Spleen (tissue), 7 donors: Measurements from ENCODE around the gene EFNB2.

Experiments
- POLR2A ChIP-seq, 3 donors: fragments of 450-650 bp; IDR thresholded peaks; one replicate each; pipeline ENCODE4 v1.5.1; 2017; ENCODE audit warnings: antibody characterized with exemption in 3 of 3, mild to moderate bottlenecking in 1 of 3
- TF ChIP-seq, protein P1 (sequence below), 11 experiments: fragments of 200-600 bp in 7 of 11; fragments of 450-650 bp in 4 of 11; sonication (generic) in 4 of 11; IDR thresholded peaks in 8 of 11; conservative IDR thresholded peaks in 3 of 11; 1 replicate in 7 of 11; 2 replicates in 4 of 11; pipeline versions ENCODE4 v1.4.0 to v1.8.0; 2016 to 2021; ENCODE audit warnings: antibody characterized with exemption in 11 of 11, inconsistent platforms in 4 of 11, mild to moderate bottlenecking in 1 of 11
- donor health status: DM: no; HTN: no; CAD: no; lungs with moderate emphysema.
- donor health status: DM: no; HTN: no; CAD: no.
- donor health status: DM: no; HTN: no; CAD: no.

DNA sequence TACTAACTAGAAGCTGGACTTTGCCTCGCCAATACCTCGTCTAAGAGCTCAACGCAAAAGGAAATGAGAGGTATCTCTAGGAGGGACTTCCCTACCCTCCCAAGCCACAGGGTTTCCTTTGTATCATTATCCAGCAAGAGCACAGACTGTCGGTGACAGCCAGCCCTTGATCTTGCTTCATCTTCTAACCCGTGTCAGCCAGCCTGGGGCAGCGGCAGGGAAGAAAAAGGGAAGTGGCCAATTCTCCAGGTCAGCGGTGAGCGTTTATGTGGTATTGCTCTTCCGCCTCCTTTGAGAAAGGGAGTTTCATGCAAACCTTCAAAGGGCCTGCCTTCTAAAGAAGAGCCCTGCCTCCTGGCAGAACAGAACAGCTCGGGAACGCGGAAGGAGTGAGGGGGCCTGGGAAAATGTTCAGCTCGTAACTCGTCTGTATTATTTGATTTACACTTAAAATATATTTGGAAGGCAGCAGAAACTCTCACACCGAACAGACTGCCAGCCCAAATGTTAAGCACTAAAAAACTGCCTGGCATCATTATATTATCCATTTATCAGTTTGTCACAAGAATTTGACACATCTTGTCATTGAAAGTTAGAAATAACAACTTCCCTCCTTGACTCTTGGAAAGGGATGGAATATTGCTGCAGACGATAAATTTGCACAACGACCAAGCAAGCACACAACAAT is 41.8 kb downstream of the EFNB2 start:
- TF ChIP-seq, protein P1, sequence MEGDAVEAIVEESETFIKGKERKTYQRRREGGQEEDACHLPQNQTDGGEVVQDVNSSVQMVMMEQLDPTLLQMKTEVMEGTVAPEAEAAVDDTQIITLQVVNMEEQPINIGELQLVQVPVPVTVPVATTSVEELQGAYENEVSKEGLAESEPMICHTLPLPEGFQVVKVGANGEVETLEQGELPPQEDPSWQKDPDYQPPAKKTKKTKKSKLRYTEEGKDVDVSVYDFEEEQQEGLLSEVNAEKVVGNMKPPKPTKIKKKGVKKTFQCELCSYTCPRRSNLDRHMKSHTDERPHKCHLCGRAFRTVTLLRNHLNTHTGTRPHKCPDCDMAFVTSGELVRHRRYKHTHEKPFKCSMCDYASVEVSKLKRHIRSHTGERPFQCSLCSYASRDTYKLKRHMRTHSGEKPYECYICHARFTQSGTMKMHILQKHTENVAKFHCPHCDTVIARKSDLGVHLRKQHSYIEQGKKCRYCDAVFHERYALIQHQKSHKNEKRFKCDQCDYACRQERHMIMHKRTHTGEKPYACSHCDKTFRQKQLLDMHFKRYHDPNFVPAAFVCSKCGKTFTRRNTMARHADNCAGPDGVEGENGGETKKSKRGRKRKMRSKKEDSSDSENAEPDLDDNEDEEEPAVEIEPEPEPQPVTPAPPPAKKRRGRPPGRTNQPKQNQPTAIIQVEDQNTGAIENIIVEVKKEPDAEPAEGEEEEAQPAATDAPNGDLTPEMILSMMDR (IDR thresholded peaks at IDR 0.05 in 8 of 11, conservative IDR thresholded peaks at IDR 0.05 in 3 of 11) = no peak
- no peak for TF ChIP-seq POLR2A (IDR thresholded peaks at IDR 0.05)
